GM18507 (cell line): ENCODE measurements around the gene RTKN2.

Experiments
- DNase-seq: peaks from one replicate; pipeline ENCODE4 v3.0.0; 2011; ENCODE audit warnings: low read depth; ENCODE audit not compliant: insufficient read length; ENCODE audit errors: extremely low spot score
- FAIRE-seq: peaks from 2 replicates; lab custom pipeline; 2011; peaks lifted over from hg19 to GRCh38; lab: Jason Lieb, UNC

The RTKN2 gene

DNA sequence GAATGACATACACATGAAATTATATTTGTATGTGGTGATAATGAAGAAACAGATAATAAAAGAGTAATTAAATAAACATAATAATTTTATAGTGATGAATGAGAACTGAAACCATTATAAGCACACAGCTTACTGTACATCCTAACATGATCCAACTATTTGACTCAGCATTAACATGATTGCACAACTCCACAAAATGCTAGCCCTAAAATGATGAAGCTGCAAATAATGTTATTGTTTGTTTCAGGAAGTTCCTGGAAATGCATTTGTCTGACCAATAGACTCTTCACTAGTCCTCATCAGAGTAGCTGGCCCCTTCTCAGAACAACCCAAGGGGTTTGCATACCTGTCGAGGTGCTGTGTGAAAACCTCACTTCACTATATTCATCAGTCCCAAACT is 115.5 kb downstream of the RTKN2 start:
- FAIRE-seq (no peak), DNase-seq (no peak)

- no peak for DNase-seq
- FAIRE-seq, result no peak
Measured at GRCh38 chr10:62149621-62150020, 119.0 kb downstream of the RTKN2 start.

DNA sequence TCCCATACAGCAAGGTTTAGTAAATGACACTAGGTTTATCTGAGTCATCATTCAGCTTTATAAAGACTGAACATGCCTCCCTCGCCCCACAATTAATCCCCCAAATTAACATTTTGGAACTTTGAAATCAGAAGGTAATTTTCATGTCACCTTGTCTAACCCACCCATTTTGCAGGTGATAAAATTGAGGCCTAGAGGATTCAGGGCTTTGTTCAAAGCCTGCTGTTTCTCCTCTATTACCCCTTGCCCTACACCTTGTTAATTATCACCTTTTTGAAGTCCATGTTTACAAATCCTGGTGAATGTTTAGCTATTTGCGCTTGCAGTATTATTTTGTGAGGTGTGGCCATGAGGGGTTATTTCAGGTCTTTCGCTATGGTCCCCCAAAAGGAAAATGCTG is 120.5 kb downstream of the RTKN2 start:
- no peak for DNase-seq
- FAIRE-seq, result no peak

DNA sequence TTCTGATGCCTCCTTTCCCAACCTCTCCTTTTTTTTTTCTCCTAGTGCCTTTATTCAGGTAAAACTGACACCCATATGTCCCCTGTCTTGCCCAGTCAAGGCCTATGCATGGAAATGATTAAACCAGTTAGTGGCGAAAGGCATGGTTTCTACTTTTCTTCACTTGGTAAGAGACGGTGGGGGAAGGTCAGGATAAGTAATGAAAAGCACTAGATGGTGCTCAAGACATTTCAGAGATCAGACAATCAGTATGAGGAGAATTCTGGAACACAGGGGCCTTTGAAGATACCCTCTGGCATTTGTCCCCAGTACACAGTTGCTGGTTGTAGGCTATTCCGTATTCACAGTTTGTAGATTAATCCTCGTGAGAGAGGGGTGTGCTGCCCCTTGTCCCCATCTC is 121.2 kb downstream of the RTKN2 start:
- no peak for FAIRE-seq
- DNase-seq, result no peak

DNA sequence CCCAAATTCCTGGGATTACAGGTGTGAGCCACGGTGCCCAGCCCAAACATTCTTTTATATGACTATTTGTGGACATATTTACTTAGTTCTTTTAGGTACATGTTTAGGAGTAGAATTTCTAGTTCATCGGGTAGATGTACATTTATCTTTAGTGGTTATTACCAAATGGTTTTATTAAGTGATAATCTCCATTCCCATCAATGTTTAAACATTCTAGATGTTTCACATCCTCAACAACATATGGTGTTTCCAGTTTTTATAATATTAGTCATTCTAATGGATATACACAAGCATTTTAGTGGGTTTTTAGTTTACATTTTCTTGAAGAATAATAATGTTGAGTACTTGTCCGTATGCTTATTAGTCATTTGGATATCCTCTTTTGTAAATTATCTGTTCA is 131.7 kb downstream of the RTKN2 start:
- no peak for FAIRE-seq
- no peak for DNase-seq

GRCh38 chr10:62133618-62134017 is 135.0 kb downstream of the RTKN2 start:
- peak; percentile 62 for FAIRE-seq

More at GRCh38 chr10:62133618-62134017, 135.0 kb downstream of the RTKN2 start:
- no peak for DNase-seq
